GM18858 (cell line): ENCODE measurements around the gene ST6GALNAC3.
"Not testable (repeated sequence)": the region's sequence is repeated elsewhere in the genome, so short reads cannot be mapped to it uniquely, and the experiment has no call there.

Experiments used
- ATAC-seq: cut with Tn5 transposase; IDR thresholded peaks from one replicate; pipeline ENCODE4 v1.9.1; 2021; ENCODE audit not compliant: unreplicated experiment

Gene ST6GALNAC3

GRCh38 chr1:76070538-76070937 lies 4.0 kb upstream of the ST6GALNAC3 start:
- ATAC-seq: no peak

GRCh38 chr1:76073481-76073880 lies 1.1 kb upstream of the ST6GALNAC3 start:
- no peak for ATAC-seq

- no peak for ATAC-seq
Measured at GRCh38 chr1:76075188-76075489, 593 bp downstream of the ST6GALNAC3 start.

GRCh38 chr1:76075877-76076276 lies 1.3 kb downstream of the ST6GALNAC3 start:
- peak; percentile 56 for ATAC-seq

GRCh38 chr1:76079475-76080227 lies 5.1 kb downstream of the ST6GALNAC3 start:
- no peak for ATAC-seq

GRCh38 chr1:76080552-76081079 lies 6.1 kb downstream of the ST6GALNAC3 start:
- no peak for ATAC-seq

GRCh38 chr1:76082062-76082461 lies 7.5 kb downstream of the ST6GALNAC3 start:
- no peak for ATAC-seq

- ATAC-seq: no peak
Measured at GRCh38 chr1:76083189-76083588, 8.6 kb downstream of the ST6GALNAC3 start.

- no peak for ATAC-seq
Measured at GRCh38 chr1:76084029-76084627, 9.6 kb downstream of the ST6GALNAC3 start.

- ATAC-seq: no peak
Measured at GRCh38 chr1:76084685-76085084, 10.1 kb downstream of the ST6GALNAC3 start.

- no peak for ATAC-seq
Measured at GRCh38 chr1:76086109-76086508, 11.6 kb downstream of the ST6GALNAC3 start.

- no peak for ATAC-seq
Measured at GRCh38 chr1:76086597-76086996, 12.1 kb downstream of the ST6GALNAC3 start.

GRCh38 chr1:76090283-76091203 lies 16.0 kb downstream of the ST6GALNAC3 start:
- ATAC-seq: no peak

- no peak for ATAC-seq
Measured at GRCh38 chr1:76092812-76093211, 18.3 kb downstream of the ST6GALNAC3 start.

- ATAC-seq: no peak
Measured at GRCh38 chr1:76093522-76094312, 19.2 kb downstream of the ST6GALNAC3 start.

- no peak for ATAC-seq
Measured at GRCh38 chr1:76095802-76096201, 21.3 kb downstream of the ST6GALNAC3 start.

- ATAC-seq: not testable (repeated sequence)
Measured at GRCh38 chr1:76097064-76097463, 22.5 kb downstream of the ST6GALNAC3 start.

GRCh38 chr1:76098845-76099244 lies 24.3 kb downstream of the ST6GALNAC3 start:
- no peak for ATAC-seq

GRCh38 chr1:76101548-76101947 lies 27.0 kb downstream of the ST6GALNAC3 start:
- ATAC-seq: no peak

- ATAC-seq: no peak
Measured at GRCh38 chr1:76102046-76102445, 27.5 kb downstream of the ST6GALNAC3 start.

- ATAC-seq: no peak
Measured at GRCh38 chr1:76103034-76103433, 28.5 kb downstream of the ST6GALNAC3 start.
